Kidney (tissue), 14 donors: ENCODE data around the gene SLC45A3. TPM values are rescaled to one million over a fixed set of nuclear protein-coding genes. Genes with fewer than 3 reads are reported as not detected.
A peak's percentile ranks its signal among the peaks of the same experiment; 100 is the strongest.

Experiments used
- DNase-seq, 5 donors: peaks; one replicate each; pipeline ENCODE4 v3.0.0-alpha.2; 2013 to 2020
- FAIRE-seq: peaks from 2 replicates; lab custom pipeline; 2012; peaks lifted over from hg19 to GRCh38; lab: Jason Lieb, UNC
- H3K27ac ChIP-seq, 2 donors: one replicate each; pipeline ENCODE4 v1.7.0; 2013; ENCODE audit warnings: low read depth in 2 of 2, low read length in 2 of 2, inconsistent platforms in 1 of 2
- H3K27me3 ChIP-seq: one replicate; pipeline ENCODE4 v1.7.1; 2013; ENCODE audit warnings: low read length, inconsistent platforms; ENCODE audit not compliant: control insufficient read depth, insufficient read depth
- H3K36me3 ChIP-seq, 3 donors: one replicate each; pipeline versions ENCODE4 v1.7.0 to v1.7.1; 2013; ENCODE audit warnings: low read length in 3 of 3, control low read depth in 1 of 3, inconsistent platforms in 1 of 3; ENCODE audit not compliant: insufficient read depth in 3 of 3, control insufficient read depth in 2 of 3
- H3K4me1 ChIP-seq, 3 donors: one replicate each; pipeline versions ENCODE4 v1.7.0 to v1.7.1; 2013; ENCODE audit warnings: low read length in 3 of 3, inconsistent platforms in 1 of 3, low read depth in 1 of 3; ENCODE audit not compliant: control insufficient read depth in 2 of 3, insufficient read depth in 2 of 3
- H3K4me3 ChIP-seq, 3 donors: one replicate each; pipeline versions ENCODE4 v1.7.0 to v1.8.1; 2013; ENCODE audit warnings: low read length in 3 of 3, control low read depth in 1 of 3, inconsistent platforms in 1 of 3
- H3K9ac ChIP-seq, 3 donors: one replicate each; pipeline versions ENCODE4 v1.7.0 to v1.7.1; 2013; ENCODE audit warnings: low read length in 3 of 3, control low read depth in 1 of 3, inconsistent platforms in 1 of 3
- H3K9me3 ChIP-seq, 3 donors: one replicate each; pipeline versions ENCODE4 v1.7.0 to v1.7.1; 2013; ENCODE audit warnings: low read length in 3 of 3, control low read depth in 1 of 3, inconsistent platforms in 1 of 3; ENCODE audit not compliant: control insufficient read depth in 2 of 3, insufficient read depth in 1 of 3
- CTCF ChIP-seq: IDR thresholded peaks from 3 replicates; pipeline ENCODE4 v1.5.1; 2012; ENCODE audit warnings: mild to moderate bottlenecking, moderate library complexity, borderline replicate concordance; ENCODE audit not compliant: insufficient read depth; ENCODE audit errors: extremely low read depth
- intact Hi-C: fragments of 100-400 bp; cut with DNase I; formaldehyde crosslinking; loops from one replicate; pipeline ENCODE4 v1.11.1; 2022
- polyA plus RNA-seq: library from polyadenylated mRNA; stranded (reverse); fragments of 350-450 nt; fragmentation: Illumina TruSeq; extraction: RNeasy Lipid Tissue Mini Kit (QIAGEN cat#74804); gene quantifications from one replicate; pipeline ENCODE4 v1.2.3, GENCODE V29; 2014; ENCODE audit warnings: low read depth, low replicate concordance; ENCODE audit not compliant: insufficient read depth
- total RNA-seq: library from RNA; stranded (reverse); fragmentation: NEBNext Ultra II Directional; extraction: Animal tissue kit (Norgen Biotek cat#: 25700); gene quantifications from one replicate; pipeline ENCODE4 v1.2.1, GENCODE V29; 2021
- donor health status: control.
- donor health status: control.
- donor health status: control.
- donor health status: control.
- donor health status: control.
- donor health status: DM: yes; HTN: yes; CAD: no.
- donor health status: Normal renal cell carcinoma (clear cell type).

Gene SLC45A3
- total and polyA plus RNA-seq, 2 donors from 2014 or later: 6.8 to 7.2 TPM

DNA sequence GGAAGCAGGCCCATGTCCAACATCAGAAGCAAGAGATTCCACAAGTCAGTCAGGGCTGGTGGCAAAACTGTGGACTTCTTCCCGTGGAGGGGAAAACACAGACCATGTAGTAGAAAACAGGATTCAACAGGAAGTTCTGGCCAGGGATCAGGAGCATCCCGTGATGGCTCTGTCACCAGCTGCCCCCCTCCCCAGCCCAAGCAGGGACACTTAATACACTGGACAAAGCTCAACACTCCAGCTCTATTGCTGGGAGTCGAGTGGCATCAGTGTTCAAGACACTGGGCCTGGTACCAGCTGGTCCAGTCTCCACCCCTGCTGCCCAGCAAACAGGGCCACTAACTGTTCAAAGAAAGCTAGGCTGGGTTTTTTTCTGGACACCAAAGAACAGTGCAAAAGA, 3.7 kb downstream of the SLC45A3 start:
- TF ChIP-seq CTCF: no peak
- FAIRE-seq (no peak), DNase-seq (no peak)
- intact Hi-C loops: no loop called here
- H3K4me1 ChIP-seq: peaks cover 2 to 37% (median 27%) of the 10 kb centered on the region in 3 donors
- no peaks in the 10 kb centered on the region for H3K27me3 ChIP-seq
- H3K27ac ChIP-seq: no peak overlapping the region
- H3K36me3 ChIP-seq: no peaks in the 10 kb centered on the region
- no peak overlapping the region for H3K9ac ChIP-seq
- H3K9me3 ChIP-seq: no peaks in the 10 kb centered on the region
- H3K4me3 ChIP-seq: no peak overlapping the region

DNA sequence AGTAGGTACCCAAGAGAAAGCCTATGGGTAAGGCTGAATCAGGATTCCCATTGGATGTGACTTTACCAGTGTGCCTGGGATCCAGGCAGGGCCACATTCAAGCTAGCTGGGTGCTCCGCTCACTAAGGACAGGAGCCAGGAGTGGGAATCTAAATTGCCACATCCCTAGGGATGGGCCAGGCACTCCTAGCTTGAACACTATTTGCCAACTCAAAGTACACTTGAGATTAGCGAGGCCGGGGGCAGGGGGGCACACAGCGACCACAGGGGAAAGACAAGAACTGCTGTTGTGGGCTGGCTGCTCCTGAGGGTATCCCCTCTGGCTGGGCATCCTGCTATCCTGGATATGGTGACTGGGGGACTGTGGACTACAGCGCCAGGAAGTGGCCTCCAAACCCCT, 4.3 kb downstream of the SLC45A3 start:
- intact Hi-C loops: no loop called here
- no peak overlapping the region for H3K9ac ChIP-seq
- H3K36me3 ChIP-seq: no peaks in the 10 kb centered on the region
- no peak for TF ChIP-seq CTCF
- FAIRE-seq: no peak
- no peak overlapping the region for H3K4me3 ChIP-seq
- H3K27ac ChIP-seq: no peak overlapping the region
- peak in 1 of 5 donors; percentile 39 for DNase-seq
- no peaks in the 10 kb centered on the region for H3K9me3 ChIP-seq
- H3K27me3 ChIP-seq: no peaks in the 10 kb centered on the region
- peaks cover 2 to 41% (median 28%) of the 10 kb centered on the region in 3 donors for H3K4me1 ChIP-seq

DNA sequence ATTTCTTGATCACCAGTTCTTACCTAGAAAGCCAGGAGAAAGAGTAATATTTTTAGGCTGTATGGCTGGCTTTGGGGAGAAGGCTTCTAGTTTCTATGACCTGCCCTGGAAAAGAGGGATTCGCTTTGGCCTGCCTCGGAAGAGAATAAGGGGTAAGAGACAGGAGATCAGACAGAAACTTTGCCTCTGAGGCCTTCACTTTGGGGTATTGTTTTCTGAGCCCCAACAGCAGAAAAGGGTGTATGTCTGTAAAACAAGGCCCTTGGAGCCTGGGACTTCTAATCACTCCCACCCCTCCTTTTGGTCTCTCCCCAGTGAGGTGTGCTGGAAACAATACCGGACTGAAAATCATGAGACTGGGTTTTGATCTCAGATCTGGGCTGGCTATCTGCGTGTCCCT, 5.1 kb downstream of the SLC45A3 start:
- FAIRE-seq (no peak), DNase-seq (no peak)
- Histone ChIP-seq H3K27me3 (no peaks in the 10 kb centered on the region), H3K4me1 (peaks cover 2 to 43% (median 28%) of the 10 kb centered on the region in 3 donors), H3K27ac (no peak overlapping the region), H3K4me3 (no peak overlapping the region), H3K9ac (no peak overlapping the region), H3K9me3 (no peaks in the 10 kb centered on the region), H3K36me3 (no peaks in the 10 kb centered on the region)
- intact Hi-C loops: no loop called here
- no peak for TF ChIP-seq CTCF

GRCh38 chr1:205672970-205673369, 7.3 kb downstream of the SLC45A3 start:
- FAIRE-seq (no peak), DNase-seq (no peak)
- Histone ChIP-seq H3K27ac (peak overlapping the region; percentile 73), H3K9me3 (no peaks in the 10 kb centered on the region), H3K4me1 (peaks cover 2 to 47% (median 22%) of the 10 kb centered on the region in 3 donors), H3K9ac (peak overlapping the region in 1 of 3 donors; percentile 46), H3K4me3 (no peak overlapping the region), H3K27me3 (no peaks in the 10 kb centered on the region), H3K36me3 (no peaks in the 10 kb centered on the region)
- intact Hi-C loops: no loop called here
- TF ChIP-seq CTCF: no peak
